GM18507 (cell line): Measurements from ENCODE around the gene UBR2.
"Not testable (repeated sequence)": the region's sequence is repeated elsewhere in the genome, so short reads cannot be mapped to it uniquely, and the experiment has no call there.

ENCODE experiments used
- DNase-seq: peaks from one replicate; pipeline ENCODE4 v3.0.0; 2011; ENCODE audit warnings: low read depth; ENCODE audit not compliant: insufficient read length; ENCODE audit errors: extremely low spot score
- FAIRE-seq: peaks from 2 replicates; lab custom pipeline; 2011; peaks lifted over from hg19 to GRCh38; lab: Jason Lieb, UNC

Gene UBR2

GRCh38 chr6:42711930-42712329 is 148.1 kb downstream of the UBR2 start:
- no peak for DNase-seq

GRCh38 chr6:42714098-42714761 is 150.4 kb downstream of the UBR2 start:
- DNase-seq: no peak
- no peak for FAIRE-seq

More at GRCh38 chr6:42711930-42712329, 148.1 kb downstream of the UBR2 start:
- FAIRE-seq: no peak

GRCh38 chr6:42715871-42716270 is 152.0 kb downstream of the UBR2 start:
- no peak for FAIRE-seq
- DNase-seq: no peak

- no peak for DNase-seq
Measured at GRCh38 chr6:42720739-42721138, 156.9 kb downstream of the UBR2 start.

GRCh38 chr6:42722497-42722896 is 158.7 kb downstream of the UBR2 start, which contains the start of gene PRPH2:
Gene PRPH2 (minus strand): TSS chr6:42722597. CDS start chr6:42722334, 263 bp downstream.
- DNase-seq (no peak), FAIRE-seq (no peak)

More at GRCh38 chr6:42720739-42721138, 156.9 kb downstream of the UBR2 start:
- FAIRE-seq: no peak

GRCh38 chr6:42724825-42725224 is 161.0 kb downstream of the UBR2 start:
- no peak for FAIRE-seq

GRCh38 chr6:42726026-42726425 is 162.2 kb downstream of the UBR2 start:
- no peak for DNase-seq
- FAIRE-seq: no peak

More at GRCh38 chr6:42724825-42725224, 161.0 kb downstream of the UBR2 start:
- DNase-seq: no peak

GRCh38 chr6:42726485-42727086 is 162.8 kb downstream of the UBR2 start:
- FAIRE-seq (peak; percentile 96), DNase-seq (peak; percentile 69)

- FAIRE-seq: no peak
- DNase-seq: no peak
Measured at GRCh38 chr6:42727087-42727611, 163.3 kb downstream of the UBR2 start.

GRCh38 chr6:42727627-42728026 is 163.8 kb downstream of the UBR2 start:
- DNase-seq (no peak), FAIRE-seq (no peak)

GRCh38 chr6:42729731-42730130 is 165.9 kb downstream of the UBR2 start:
- FAIRE-seq (no peak), DNase-seq (no peak)

- DNase-seq, FAIRE-seq: not testable (repeated sequence)
Measured at GRCh38 chr6:42733867-42734481, 170.1 kb downstream of the UBR2 start.

- no peak for FAIRE-seq
- DNase-seq: no peak
Measured at GRCh38 chr6:42735976-42736375, 172.1 kb downstream of the UBR2 start.

- FAIRE-seq (no peak), DNase-seq (no peak)
Measured at GRCh38 chr6:42740725-42741124, 176.9 kb downstream of the UBR2 start.

GRCh38 chr6:42742116-42742894 is 178.5 kb downstream of the UBR2 start:
- DNase-seq: no peak
- FAIRE-seq: no peak
